A549 treated with AZD9567 at 1 μM for 4 hours (cell line): Measurements from ENCODE around the gene TNPO3. TPM values are rescaled to one million over a fixed set of nuclear protein-coding genes. Genes with fewer than 3 reads are reported as not detected.

Experiments
- total RNA-seq: library from RNA; stranded (reverse); fragments of 200-300 nt; extraction: Qiagen RNA extraction; gene quantifications from 5 replicates; pipeline ENCODE4 v1.2.3, GENCODE V29; 2022; ENCODE audit not compliant: insufficient read depth

Gene TNPO3
- 38.7 to 42.6 TPM (median 40.7 TPM) in 5 replicates for total RNA-seq

GRCh38 chr7:129054438-129055293 lies at the start of gene TNPO3:
TNPO3 (minus strand) TSS chr7:129055111; CDS start chr7:129054770, 341 bp downstream.

GRCh38 chr7:128937647-128938543 lies 117.0 kb downstream of the TNPO3 start, which contains the start of gene IRF5:
IRF5 (plus strand) TSS chr7:128937927; CDS start chr7:128942082, 4,155 bp downstream.

GRCh38 chr7:128910569-128910945 lies 144.4 kb downstream of the TNPO3 start, which contains the start of gene KCP:
KCP (minus strand) TSS chr7:128910709; CDS start chr7:128910676, 33 bp downstream.

Other genes starting within 250 kb of the TNPO3 start
- gene FLNC, start 224.7 kb downstream of the TNPO3 start, total RNA-seq: 2.8 to 5.4 TPM (median 3.3 TPM) in 5 replicates
- gene ATP6V1F, start 192.3 kb downstream of the TNPO3 start, total RNA-seq: 192 to 261 TPM (median 244 TPM) in 5 replicates
- gene KCP, start 144.4 kb downstream of the TNPO3 start, total RNA-seq: 0.11 to 0.17 TPM (median 0.14 TPM) in 4 of 5 replicates, not detected in the other
- 10.6 to 16.3 TPM (median 13.9 TPM) in 5 replicates for gene IRF5, start 117.2 kb downstream of the TNPO3 start, total RNA-seq
- gene TSPAN33, start 89.6 kb upstream of the TNPO3 start, total RNA-seq: 4.7 to 6.9 TPM (median 6.5 TPM) in 5 replicates
- gene SMO, start 133.5 kb upstream of the TNPO3 start, total RNA-seq: 8.9 to 14.7 TPM (median 12.9 TPM) in 5 replicates
- gene AHCYL2, start 169.9 kb upstream of the TNPO3 start, total RNA-seq: 5.1 to 8.1 TPM (median 6.7 TPM) in 5 replicates